Suprapubic skin (tissue), 4 donors: Measurements from ENCODE around the gene OR1K1. TPM values are rescaled to one million over a fixed set of nuclear protein-coding genes. Genes with fewer than 3 reads are reported as not detected.
"Not testable (repeated sequence)": the region's sequence is repeated elsewhere in the genome, so short reads cannot be mapped to it uniquely, and the experiment has no call there.

Experiments
- DNase-seq, 2 donors: peaks; one replicate each; pipeline ENCODE4 v3.0.0-alpha.2; 2019; ENCODE audit warnings: low spot score in 2 of 2
- H3K27ac ChIP-seq: fragments of 200-600 bp; sonication (generic); one replicate; pipeline ENCODE4 v1.5.1; 2019
- H3K27me3 ChIP-seq: fragments of 200-600 bp; sonication (generic); one replicate; pipeline ENCODE4 v1.5.1; 2019
- H3K36me3 ChIP-seq: fragments of 200-600 bp; sonication (generic); one replicate; pipeline ENCODE4 v1.5.1; 2019
- H3K4me1 ChIP-seq: fragments of 200-600 bp; sonication (generic); one replicate; pipeline ENCODE4 v1.5.1; 2019
- H3K4me3 ChIP-seq: fragments of 200-600 bp; sonication (generic); one replicate; pipeline ENCODE4 v1.5.1; 2019; ENCODE audit warnings: mild to moderate bottlenecking
- H3K9me3 ChIP-seq: fragments of 200-600 bp; sonication (generic); one replicate; pipeline ENCODE4 v1.5.1; 2019
- EP300 ChIP-seq: sonication (generic); formaldehyde crosslinking; IDR thresholded peaks from one replicate; pipeline ENCODE4 v1.6.1; 2017; ENCODE audit warnings: antibody characterized with exemption
- POLR2A ChIP-seq, 2 donors: fragments of 450-650 bp; IDR thresholded peaks; one replicate each; pipeline ENCODE4 v1.6.1; 2017; ENCODE audit warnings: antibody characterized with exemption in 2 of 2, mild to moderate bottlenecking in 2 of 2, moderate library complexity in 2 of 2
- POLR2AphosphoS5 ChIP-seq, 3 donors: sonication (generic); formaldehyde crosslinking; IDR thresholded peaks; one replicate each; pipeline ENCODE4 v1.6.1; 2017; ENCODE audit warnings: antibody characterized with exemption in 3 of 3
- WGBS: methylation state at CpG from one replicate; pipeline ENCODE4 v1.1.5; 2018; 5-methylcytosine and 5-hydroxymethylcytosine counted together
- total RNA-seq, 4 donors: library from RNA; depleted of rRNA; stranded (reverse); fragments of >200 nt; gene quantifications; one replicate each; pipeline ENCODE4 v1.1.0, GENCODE V29; 2016
- TF ChIP-seq, protein P1 (sequence below), 2 donors: fragments of 200-600 bp in 1 of 2; fragments of 450-650 bp in 1 of 2; sonication (generic) in 1 of 2; IDR thresholded peaks; one replicate each; pipeline ENCODE4 v1.5.1; 2016 to 2019; ENCODE audit warnings: antibody characterized with exemption in 2 of 2, mild to moderate bottlenecking in 1 of 2, moderate library complexity in 1 of 2

OR1K1 gene
- total RNA-seq, 4 donors from 2014 or later = not detected

DNA sequence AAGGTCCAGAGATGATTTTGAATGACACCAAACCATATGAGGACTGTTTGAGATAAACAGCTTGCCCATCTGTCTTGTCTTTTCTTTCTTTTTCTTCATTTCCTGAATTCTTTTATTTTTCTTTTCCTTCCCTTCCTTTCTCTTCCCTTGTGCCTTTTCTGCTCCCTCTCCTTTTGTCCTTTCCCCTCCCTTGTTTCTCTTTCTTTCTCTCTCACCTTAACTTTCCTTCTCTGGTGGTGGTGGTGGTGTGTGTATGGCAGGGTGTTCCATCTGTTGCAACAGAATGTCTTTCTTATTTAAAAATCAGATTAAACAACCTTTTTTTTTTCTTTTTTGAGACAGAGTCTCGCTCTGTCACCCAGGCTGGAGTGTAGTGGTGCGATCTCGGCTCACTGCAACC is 32.3 kb downstream of the OR1K1 start:
- H3K9me3 ChIP-seq = no peaks in the 10 kb centered on the region
- no peaks in the 10 kb centered on the region for H3K36me3 ChIP-seq
- WGBS = 90% methylated on average over 3 of the region's 3 CpGs
- TF ChIP-seq, protein P1, sequence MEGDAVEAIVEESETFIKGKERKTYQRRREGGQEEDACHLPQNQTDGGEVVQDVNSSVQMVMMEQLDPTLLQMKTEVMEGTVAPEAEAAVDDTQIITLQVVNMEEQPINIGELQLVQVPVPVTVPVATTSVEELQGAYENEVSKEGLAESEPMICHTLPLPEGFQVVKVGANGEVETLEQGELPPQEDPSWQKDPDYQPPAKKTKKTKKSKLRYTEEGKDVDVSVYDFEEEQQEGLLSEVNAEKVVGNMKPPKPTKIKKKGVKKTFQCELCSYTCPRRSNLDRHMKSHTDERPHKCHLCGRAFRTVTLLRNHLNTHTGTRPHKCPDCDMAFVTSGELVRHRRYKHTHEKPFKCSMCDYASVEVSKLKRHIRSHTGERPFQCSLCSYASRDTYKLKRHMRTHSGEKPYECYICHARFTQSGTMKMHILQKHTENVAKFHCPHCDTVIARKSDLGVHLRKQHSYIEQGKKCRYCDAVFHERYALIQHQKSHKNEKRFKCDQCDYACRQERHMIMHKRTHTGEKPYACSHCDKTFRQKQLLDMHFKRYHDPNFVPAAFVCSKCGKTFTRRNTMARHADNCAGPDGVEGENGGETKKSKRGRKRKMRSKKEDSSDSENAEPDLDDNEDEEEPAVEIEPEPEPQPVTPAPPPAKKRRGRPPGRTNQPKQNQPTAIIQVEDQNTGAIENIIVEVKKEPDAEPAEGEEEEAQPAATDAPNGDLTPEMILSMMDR (IDR thresholded peaks at IDR 0.05) = no peak
- TF ChIP-seq EP300 = no peak
- no peak for TF ChIP-seq POLR2A (IDR thresholded peaks at IDR 0.05)
- no peak for TF ChIP-seq POLR2AphosphoS5 (IDR thresholded peaks at IDR 0.05)
- H3K4me3 ChIP-seq = no peak overlapping the region
- no peaks in the 10 kb centered on the region for H3K27me3 ChIP-seq
- peaks cover 10% of the 10 kb centered on the region for H3K4me1 ChIP-seq
- no peak overlapping the region for H3K27ac ChIP-seq
- no peak for DNase-seq

DNA sequence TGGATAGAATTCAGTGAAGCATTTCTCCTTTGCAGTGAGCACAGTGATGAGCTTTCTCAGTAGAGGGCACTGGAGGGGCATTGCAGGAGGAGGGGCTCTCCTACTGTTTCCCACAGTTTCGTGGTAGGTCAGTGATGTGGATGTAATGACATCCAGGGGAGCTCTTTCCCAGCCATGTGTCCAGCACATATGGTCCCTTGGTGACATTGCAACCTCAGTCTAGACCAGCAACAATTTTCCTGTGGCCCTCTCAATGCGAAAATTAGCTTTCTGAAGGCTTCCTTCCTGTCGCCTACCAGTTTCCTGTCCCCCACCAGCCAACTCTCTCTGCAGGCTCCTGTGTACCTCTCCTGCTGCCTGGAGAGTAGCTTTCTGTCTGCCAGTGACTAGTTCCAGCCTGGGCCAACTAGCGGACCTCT is 35.4 kb downstream of the OR1K1 start:
- H3K27me3 ChIP-seq = no peaks in the 10 kb centered on the region
- H3K4me1 ChIP-seq = no peaks in the 10 kb centered on the region
- DNase-seq = no peak
- no peak overlapping the region for H3K27ac ChIP-seq
- 57% methylated on average over 4 of the region's 4 CpGs for WGBS
- no peaks in the 10 kb centered on the region for H3K9me3 ChIP-seq
- H3K4me3 ChIP-seq = no peak overlapping the region
- no peaks in the 10 kb centered on the region for H3K36me3 ChIP-seq
- TF ChIP-seq, protein P1 (IDR thresholded peaks at IDR 0.05) = no peak
- TF ChIP-seq POLR2AphosphoS5 (IDR thresholded peaks at IDR 0.05) (no peak), POLR2A (IDR thresholded peaks at IDR 0.05) (no peak), EP300 (no peak)

DNA sequence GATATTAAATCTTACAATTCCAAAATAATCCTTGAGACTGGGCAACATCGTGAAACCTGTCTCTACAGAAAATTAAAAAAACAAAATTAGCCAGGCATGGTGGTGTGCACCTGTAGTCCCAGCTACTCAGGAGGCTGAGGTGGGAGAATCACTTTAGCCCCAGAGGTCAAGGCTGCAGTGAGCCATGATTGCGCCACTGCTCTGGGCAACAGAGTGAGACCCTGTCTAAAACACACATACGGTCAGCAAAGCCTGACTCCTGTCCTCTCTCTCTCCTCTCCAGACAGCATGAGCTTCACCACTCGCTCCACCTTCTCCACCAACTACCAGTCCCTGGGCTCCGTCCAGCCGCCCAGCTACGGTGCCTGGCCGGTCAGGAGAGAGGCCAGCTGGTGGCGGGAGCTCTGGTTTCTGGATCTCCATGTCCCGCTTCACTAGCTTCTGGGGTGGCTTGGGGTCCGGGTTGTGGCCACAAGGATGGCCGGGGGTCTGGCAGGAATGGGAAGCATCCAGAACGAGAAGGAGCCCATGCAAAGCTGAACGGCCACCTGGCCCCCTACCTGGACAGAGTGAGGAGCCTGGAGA is 37.4 kb downstream of the OR1K1 start:
- TF ChIP-seq EP300 (no peak), POLR2A (IDR thresholded peaks at IDR 0.05) (no peak), POLR2AphosphoS5 (IDR thresholded peaks at IDR 0.05) (no peak)
- TF ChIP-seq, protein P1 (IDR thresholded peaks at IDR 0.05) = no peak
- no peak for DNase-seq
- 88% methylated on average over 6 of the region's 14 CpGs for WGBS
- H3K27me3 ChIP-seq = no peaks in the 10 kb centered on the region
- H3K4me1 ChIP-seq = no peaks in the 10 kb centered on the region
- H3K36me3 ChIP-seq = no peaks in the 10 kb centered on the region
- H3K9me3 ChIP-seq = no peaks in the 10 kb centered on the region
- no peak overlapping the region for H3K4me3 ChIP-seq
- H3K27ac ChIP-seq = no peak overlapping the region

DNA sequence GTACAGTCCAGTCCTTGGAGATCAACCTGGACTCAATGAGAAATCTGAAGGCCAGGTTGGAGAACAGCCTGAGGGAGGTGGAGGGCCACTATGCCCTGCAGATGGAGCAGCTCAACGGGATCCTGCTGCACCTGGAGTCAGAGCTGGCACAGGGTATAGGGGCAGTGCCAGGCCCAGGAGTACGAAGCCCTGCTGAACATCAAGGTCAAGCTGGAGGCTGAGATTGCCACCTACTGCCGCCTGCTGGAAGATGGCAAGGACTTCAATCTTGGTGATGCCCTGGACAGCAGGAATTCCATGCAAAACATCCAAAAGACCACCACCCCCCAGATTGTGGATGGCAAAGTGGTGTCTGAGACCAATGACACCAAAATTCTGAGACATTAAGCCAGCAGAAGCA is 38.5 kb downstream of the OR1K1 start:
- H3K9me3 ChIP-seq, H3K27ac ChIP-seq, DNase-seq, H3K4me3 ChIP-seq, H3K36me3 ChIP-seq, H3K4me1 ChIP-seq, H3K27me3 ChIP-seq: not testable (repeated sequence)
- no CpG with 5 or more reads among the region's 3 CpGs for WGBS

DNA sequence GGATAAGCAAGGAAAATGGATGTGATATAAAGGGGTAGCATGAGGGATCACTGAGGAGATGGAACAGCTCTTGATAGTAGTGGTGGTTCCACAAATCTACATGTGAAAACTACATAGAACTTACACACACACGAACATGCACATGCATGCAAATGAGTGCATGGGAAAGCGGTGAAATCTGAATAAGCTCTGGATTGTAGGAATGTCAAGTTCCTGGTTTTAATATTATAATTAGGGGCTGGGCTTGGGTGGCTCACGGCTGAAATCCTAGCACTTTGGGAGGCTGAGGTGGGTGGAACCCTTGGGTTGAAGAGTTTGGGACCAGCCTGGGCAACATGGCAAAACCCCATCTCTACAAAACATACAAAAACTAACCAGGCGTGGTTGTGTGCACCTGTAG is 41.6 kb downstream of the OR1K1 start:
- H3K9me3 ChIP-seq = no peaks in the 10 kb centered on the region
- no peak overlapping the region for H3K4me3 ChIP-seq
- TF ChIP-seq, protein P1 (IDR thresholded peaks at IDR 0.05) = no peak
- TF ChIP-seq EP300 (no peak), POLR2A (IDR thresholded peaks at IDR 0.05) (no peak)
- WGBS = 75% methylated on average over 4 of the region's 4 CpGs
- no peak overlapping the region for H3K27ac ChIP-seq
- no peaks in the 10 kb centered on the region for H3K4me1 ChIP-seq
- no peaks in the 10 kb centered on the region for H3K27me3 ChIP-seq
- peaks cover 5% of the 10 kb centered on the region for H3K36me3 ChIP-seq
- no peak for DNase-seq

DNA sequence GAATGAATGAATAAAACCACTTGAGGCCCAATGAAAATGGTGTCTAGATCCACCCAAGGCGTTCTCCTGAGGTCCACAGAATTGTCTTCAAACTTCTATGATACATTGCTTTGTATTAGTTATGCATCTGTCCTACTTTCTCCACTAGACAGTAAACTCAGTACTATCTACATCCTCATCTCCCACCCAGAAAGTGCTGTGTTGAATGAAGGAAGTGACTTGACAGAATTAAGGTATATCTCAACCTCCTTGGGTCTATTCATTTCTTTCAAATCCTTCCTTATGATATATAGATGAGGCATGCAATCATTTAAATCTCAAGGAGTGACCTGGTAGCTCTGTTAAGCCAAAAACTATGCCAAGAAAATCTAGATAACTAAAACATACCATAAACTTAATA is 44.2 kb downstream of the OR1K1 start:
- no peak for DNase-seq
- Histone ChIP-seq H3K27ac (no peak overlapping the region), H3K4me3 (no peak overlapping the region), H3K27me3 (no peaks in the 10 kb centered on the region), H3K36me3 (peaks cover 27% of the 10 kb centered on the region), H3K4me1 (no peaks in the 10 kb centered on the region), H3K9me3 (no peaks in the 10 kb centered on the region)
- WGBS = 97% methylated on average over 1 of the region's 1 CpG
- TF ChIP-seq EP300 (no peak), POLR2AphosphoS5 (IDR thresholded peaks at IDR 0.05) (no peak)
- TF ChIP-seq, protein P1 (IDR thresholded peaks at IDR 0.05) = no peak
